ENCODE results near the gene PARD3B. TPM values are rescaled to one million over a fixed set of nuclear protein-coding genes. Genes with fewer than 3 reads are reported as not detected.

PARD3B gene
- total RNA-seq, 1 donor = 53.1 TPM

- DNase-seq (ENCODE audit: low read depth) = no peak
- no peak overlapping the region for H3K4me3 ChIP-seq (ENCODE audit: low read depth, low read length)
- no peak for TF ChIP-seq CTCF (IDR thresholded peaks at IDR 0.05; ENCODE audit: insufficient read depth, low read depth, low read length)
Measured at GRCh38 chr2:205002390-205002789, 457.1 kb downstream of the PARD3B start.

- DNase-seq (ENCODE audit: low read depth) = no peak
- no peak for TF ChIP-seq CTCF (IDR thresholded peaks at IDR 0.05; ENCODE audit: insufficient read depth, low read depth, low read length)
- H3K4me3 ChIP-seq (ENCODE audit: low read depth, low read length) = no peak overlapping the region
Measured at GRCh38 chr2:205003288-205003687, 458.0 kb downstream of the PARD3B start.

- DNase-seq (ENCODE audit: low read depth) = no peak
- TF ChIP-seq CTCF (IDR thresholded peaks at IDR 0.05; ENCODE audit: insufficient read depth, low read depth, low read length) = no peak
- H3K4me3 ChIP-seq (ENCODE audit: low read depth, low read length) = no peak overlapping the region
Measured at GRCh38 chr2:205010196-205010595, 464.9 kb downstream of the PARD3B start.

- no peak overlapping the region for H3K4me3 ChIP-seq (ENCODE audit: low read depth, low read length)
- DNase-seq (ENCODE audit: low read depth) = peak; percentile 3
- no peak for TF ChIP-seq CTCF (IDR thresholded peaks at IDR 0.05; ENCODE audit: insufficient read depth, low read depth, low read length)
Measured at GRCh38 chr2:205011031-205011430, 465.8 kb downstream of the PARD3B start.

- no peak for TF ChIP-seq CTCF (IDR thresholded peaks at IDR 0.05; ENCODE audit: insufficient read depth, low read depth, low read length)
- no peak overlapping the region for H3K4me3 ChIP-seq (ENCODE audit: low read depth, low read length)
- no peak for DNase-seq (ENCODE audit: low read depth)
Measured at GRCh38 chr2:205012961-205013360, 467.7 kb downstream of the PARD3B start.

- no peak for DNase-seq (ENCODE audit: low read depth)
- no peak overlapping the region for H3K4me3 ChIP-seq (ENCODE audit: low read depth, low read length)
- no peak for TF ChIP-seq CTCF (IDR thresholded peaks at IDR 0.05; ENCODE audit: insufficient read depth, low read depth, low read length)
Measured at GRCh38 chr2:205013586-205013985, 468.3 kb downstream of the PARD3B start.

GRCh38 chr2:205014201-205014600, 468.9 kb downstream of the PARD3B start:
- no peak for DNase-seq (ENCODE audit: low read depth)
- TF ChIP-seq CTCF (IDR thresholded peaks at IDR 0.05; ENCODE audit: insufficient read depth, low read depth, low read length) = no peak

More at GRCh38 chr2:205014201-205014600, 468.9 kb downstream of the PARD3B start:
- no peak overlapping the region for H3K4me3 ChIP-seq (ENCODE audit: low read depth, low read length)
